Cortex of kidney (tissue), 1 donor: ENCODE results near the gene DDX43.
"Not testable (repeated sequence)": the region's sequence is repeated elsewhere in the genome, so short reads cannot be mapped to it uniquely, and the experiment has no call there.

Experiments
- DNase-seq: peaks from one replicate; lab custom pipeline; 2025; lab: John Stamatoyannopoulos, UW

The DDX43 gene

GRCh38 chr6:73388800-73389512 lies 5.7 kb upstream of the DDX43 start:
- DNase-seq, result no peak

- DNase-seq, result no peak
Measured at GRCh38 chr6:73389854-73390253, 4.8 kb upstream of the DDX43 start.

GRCh38 chr6:73391675-73392074 lies 3.0 kb upstream of the DDX43 start:
- no peak for DNase-seq

GRCh38 chr6:73392188-73392587 lies 2.4 kb upstream of the DDX43 start:
- not testable (repeated sequence) for DNase-seq

- DNase-seq, result no peak
Measured at GRCh38 chr6:73393278-73393677, 1.4 kb upstream of the DDX43 start.

GRCh38 chr6:73395875-73396274 lies 1.2 kb downstream of the DDX43 start:
- DNase-seq, result no peak

- no peak for DNase-seq
Measured at GRCh38 chr6:73400656-73401055, 6.0 kb downstream of the DDX43 start.

- no peak for DNase-seq
Measured at GRCh38 chr6:73409395-73409794, 14.8 kb downstream of the DDX43 start.

GRCh38 chr6:73413102-73413501 lies 18.5 kb downstream of the DDX43 start:
- no peak for DNase-seq

GRCh38 chr6:73418081-73418741 lies 23.6 kb downstream of the DDX43 start:
- DNase-seq, result no peak

GRCh38 chr6:73421534-73421933 lies 26.9 kb downstream of the DDX43 start:
- DNase-seq, result no peak

- no peak for DNase-seq
Measured at GRCh38 chr6:73435236-73435635, 40.6 kb downstream of the DDX43 start.

GRCh38 chr6:73443555-73443954 lies 48.9 kb downstream of the DDX43 start:
- DNase-seq, result no peak

GRCh38 chr6:73451223-73452106 lies 56.8 kb downstream of the DDX43 start:
- no peak for DNase-seq

- no peak for DNase-seq
Measured at GRCh38 chr6:73452107-73452461, 57.5 kb downstream of the DDX43 start, which contains the start of gene CGAS. Gene CGAS (minus strand): TSS chr6:73452297. CDS start chr6:73452181, 116 bp downstream.

GRCh38 chr6:73455865-73456629 lies 61.4 kb downstream of the DDX43 start:
- DNase-seq, result no peak

- DNase-seq, result not testable (repeated sequence)
Measured at GRCh38 chr6:73459474-73459873, 64.8 kb downstream of the DDX43 start.

GRCh38 chr6:73460056-73460455 lies 65.4 kb downstream of the DDX43 start:
- DNase-seq, result no peak

GRCh38 chr6:73461537-73462350 lies 67.1 kb downstream of the DDX43 start, which contains the start of gene MTO1:
Gene MTO1 (plus strand): TSS chr6:73461737. CDS start chr6:73461855, 118 bp downstream.
- DNase-seq, result peak; percentile 15
